ENCODE data around the gene RFPL3.

Gene RFPL3

DNA sequence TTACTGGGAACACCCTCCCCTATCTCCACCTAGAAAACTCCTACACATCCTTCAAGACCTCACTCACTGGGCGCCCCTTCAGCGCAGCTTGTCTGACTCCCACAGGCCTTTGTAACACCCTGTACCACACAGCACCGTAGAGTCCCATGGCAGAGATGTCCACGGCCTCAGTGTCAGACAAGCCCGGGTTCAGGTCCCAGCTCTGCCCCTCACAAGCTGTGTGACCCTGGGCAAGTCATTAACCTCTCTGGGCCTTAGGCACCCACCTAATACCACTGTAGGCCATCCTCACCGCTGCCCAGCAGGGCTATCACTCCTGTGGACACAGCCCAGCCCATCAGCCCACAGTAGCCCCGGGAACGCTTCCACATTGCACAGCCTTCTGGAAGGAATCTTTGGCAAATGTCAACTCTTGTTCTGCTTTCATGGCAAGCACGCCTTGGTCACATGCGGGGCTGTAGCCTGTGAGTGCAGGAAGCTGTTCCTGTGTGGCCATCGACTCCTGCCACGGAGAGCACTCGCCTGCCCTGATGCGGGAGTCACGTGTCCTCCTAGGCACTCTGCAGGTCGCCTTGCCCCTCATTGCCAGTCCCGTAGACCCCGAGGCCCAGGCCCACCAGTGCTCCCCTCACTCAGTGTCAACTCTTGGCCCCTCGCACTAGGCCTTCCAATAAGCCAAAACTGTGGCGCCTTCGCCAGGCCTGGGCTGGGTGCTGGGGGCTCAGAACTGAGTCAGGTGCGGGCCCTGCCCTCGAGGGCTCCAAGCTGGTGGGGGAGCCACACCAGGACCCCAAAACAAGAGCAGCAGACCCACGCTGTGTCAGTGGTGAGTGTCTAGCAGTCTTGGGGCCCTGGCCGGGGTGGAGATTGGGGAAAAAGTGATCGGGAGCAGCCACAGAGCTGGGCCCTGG lies 32.9 kb upstream of the RFPL3 start:
- no peak overlapping the region for H3K4me3 ChIP-seq (ENCODE audit: low read depth, low read length)
- TF ChIP-seq, protein P1, sequence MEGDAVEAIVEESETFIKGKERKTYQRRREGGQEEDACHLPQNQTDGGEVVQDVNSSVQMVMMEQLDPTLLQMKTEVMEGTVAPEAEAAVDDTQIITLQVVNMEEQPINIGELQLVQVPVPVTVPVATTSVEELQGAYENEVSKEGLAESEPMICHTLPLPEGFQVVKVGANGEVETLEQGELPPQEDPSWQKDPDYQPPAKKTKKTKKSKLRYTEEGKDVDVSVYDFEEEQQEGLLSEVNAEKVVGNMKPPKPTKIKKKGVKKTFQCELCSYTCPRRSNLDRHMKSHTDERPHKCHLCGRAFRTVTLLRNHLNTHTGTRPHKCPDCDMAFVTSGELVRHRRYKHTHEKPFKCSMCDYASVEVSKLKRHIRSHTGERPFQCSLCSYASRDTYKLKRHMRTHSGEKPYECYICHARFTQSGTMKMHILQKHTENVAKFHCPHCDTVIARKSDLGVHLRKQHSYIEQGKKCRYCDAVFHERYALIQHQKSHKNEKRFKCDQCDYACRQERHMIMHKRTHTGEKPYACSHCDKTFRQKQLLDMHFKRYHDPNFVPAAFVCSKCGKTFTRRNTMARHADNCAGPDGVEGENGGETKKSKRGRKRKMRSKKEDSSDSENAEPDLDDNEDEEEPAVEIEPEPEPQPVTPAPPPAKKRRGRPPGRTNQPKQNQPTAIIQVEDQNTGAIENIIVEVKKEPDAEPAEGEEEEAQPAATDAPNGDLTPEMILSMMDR (IDR thresholded peaks at IDR 0.05; ENCODE audit: low read depth, low read length, missing control alignments), result no peak
- no peak for DNase-seq (ENCODE audit: low read depth)

DNA sequence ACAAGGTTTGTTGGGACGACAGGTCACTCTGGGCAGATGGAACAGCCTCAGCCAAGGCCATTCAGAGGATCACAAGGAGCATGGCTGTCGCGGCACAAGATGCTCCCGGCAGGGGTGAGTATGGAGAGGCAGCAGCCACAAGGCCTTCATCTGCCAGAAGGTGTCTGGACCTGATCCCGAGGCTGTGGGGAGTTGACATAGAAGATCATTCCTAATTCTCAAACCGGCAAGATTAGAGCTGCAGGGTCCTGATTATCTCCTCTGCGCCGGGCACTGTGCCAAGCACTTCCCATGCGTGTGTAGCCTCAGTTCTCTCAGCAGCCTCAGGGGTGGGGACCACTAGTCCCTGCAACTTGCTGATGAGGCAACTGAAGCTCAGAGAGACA lies 32.3 kb upstream of the RFPL3 start:
- TF ChIP-seq, protein P1 (IDR thresholded peaks at IDR 0.05; ENCODE audit: low read depth, low read length, missing control alignments), result no peak
- no peak overlapping the region for H3K4me3 ChIP-seq (ENCODE audit: low read depth, low read length)
- no peak for DNase-seq (ENCODE audit: low read depth)

DNA sequence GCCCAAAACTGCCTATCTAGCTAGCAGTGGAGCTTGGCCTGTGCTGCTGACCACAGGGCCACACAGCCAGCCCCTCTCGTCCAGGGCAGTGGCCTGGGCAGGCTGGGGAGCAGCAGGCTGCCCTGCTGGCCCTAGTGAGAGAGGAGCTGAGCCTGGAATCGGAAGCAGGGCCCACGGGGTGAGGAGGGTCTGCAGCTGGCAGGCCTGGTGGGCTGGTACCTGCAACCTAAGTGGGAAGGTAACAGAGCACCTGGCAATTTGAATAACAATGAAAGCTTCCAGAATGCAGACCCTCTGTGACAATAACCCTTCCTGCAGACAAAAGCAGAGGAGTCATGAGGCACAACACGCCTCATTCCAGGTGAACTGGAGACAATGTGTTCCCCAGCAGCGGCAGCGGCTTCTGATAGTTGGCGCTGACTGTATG lies 31.8 kb upstream of the RFPL3 start:
- TF ChIP-seq, protein P1 (IDR thresholded peaks at IDR 0.05; ENCODE audit: low read depth, low read length, missing control alignments), result no peak
- DNase-seq (ENCODE audit: low read depth), result no peak

DNA sequence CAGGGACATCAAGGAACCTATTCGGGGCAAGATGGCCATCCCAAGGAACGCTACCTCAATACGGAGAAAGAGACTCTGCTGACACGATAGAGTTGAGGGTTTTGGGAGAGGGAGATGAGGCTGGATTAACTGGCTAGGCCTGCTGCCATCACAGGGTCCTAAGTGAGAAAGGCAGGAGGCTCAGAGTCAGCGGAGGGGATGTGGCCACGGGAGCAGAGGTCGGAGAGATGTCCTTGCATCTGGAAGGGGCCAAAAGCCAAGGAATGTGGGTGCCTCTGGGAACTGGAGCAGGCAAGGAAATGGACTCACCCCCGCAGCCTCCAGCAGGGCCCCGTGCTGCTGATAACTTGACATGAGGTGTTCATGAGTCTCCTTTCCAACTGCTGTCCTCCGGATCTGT lies 31.0 kb upstream of the RFPL3 start:
- TF ChIP-seq, protein P1 (IDR thresholded peaks at IDR 0.05; ENCODE audit: low read depth, low read length, missing control alignments), result no peak
- H3K4me3 ChIP-seq (ENCODE audit: low read depth, low read length), result no peak overlapping the region
- DNase-seq (ENCODE audit: low read depth), result no peak

More for the DNA sequence above, 31.8 kb upstream of the RFPL3 start:
- no peak overlapping the region for H3K4me3 ChIP-seq (ENCODE audit: low read depth, low read length)

DNA sequence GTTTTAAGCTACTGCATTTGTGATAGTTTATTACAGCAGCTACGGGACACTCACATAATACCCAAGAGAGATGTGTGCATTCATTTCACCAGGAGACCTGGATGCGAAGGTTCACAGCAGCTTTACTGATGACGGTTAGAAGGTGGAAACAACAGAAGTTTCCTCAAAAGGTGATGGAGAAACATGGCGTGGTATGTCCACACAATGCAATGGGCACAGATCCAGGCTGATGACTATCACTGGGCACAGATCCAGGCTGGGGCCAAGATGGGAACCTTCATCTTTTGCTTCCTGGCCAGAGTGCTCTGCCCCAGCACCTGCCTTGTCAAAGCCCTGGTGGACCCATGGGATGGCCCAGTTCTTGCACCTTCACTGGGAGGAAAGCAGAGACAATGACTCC lies 30.6 kb upstream of the RFPL3 start:
- H3K4me3 ChIP-seq (ENCODE audit: low read depth, low read length), result no peak overlapping the region
- DNase-seq (ENCODE audit: low read depth), result no peak
- TF ChIP-seq, protein P1 (IDR thresholded peaks at IDR 0.05; ENCODE audit: low read depth, low read length, missing control alignments), result no peak

DNA sequence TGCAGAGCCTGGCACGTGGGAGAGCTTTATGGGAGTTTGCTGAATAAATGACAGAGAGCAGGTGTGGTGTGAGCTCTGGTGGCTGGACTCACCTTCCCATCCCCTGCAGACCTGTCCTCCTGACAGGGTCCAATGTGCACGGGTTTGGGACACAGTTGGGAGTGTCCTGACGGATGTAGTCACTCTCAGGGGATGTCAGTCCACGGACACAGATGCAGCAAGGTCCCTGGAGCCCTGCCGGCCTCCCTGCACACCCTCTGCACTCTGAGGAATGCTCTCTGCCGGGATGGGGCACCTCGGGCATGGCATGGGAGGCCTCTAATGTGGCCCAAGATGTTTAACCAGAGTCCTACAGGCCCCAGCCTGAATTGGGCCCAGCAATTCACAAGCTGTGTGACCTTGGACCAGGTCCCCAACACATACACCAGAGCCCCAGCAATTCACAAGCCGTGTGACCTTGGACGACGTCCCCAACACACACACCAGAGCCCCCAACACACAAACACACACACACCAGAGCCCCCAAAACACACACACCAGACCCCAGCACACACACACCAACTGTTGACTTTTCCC lies 30.0 kb upstream of the RFPL3 start:
- H3K4me3 ChIP-seq (ENCODE audit: low read depth, low read length), result no peak overlapping the region
- TF ChIP-seq, protein P1 (IDR thresholded peaks at IDR 0.05; ENCODE audit: low read depth, low read length, missing control alignments), result no peak
- DNase-seq (ENCODE audit: low read depth), result no peak

Measured in GM12864 (cell line).